ENCODE measurements around the gene FAAP100. TPM values are rescaled to one million over a fixed set of nuclear protein-coding genes. Genes with fewer than 3 reads are reported as not detected.

FAAP100 gene
- polyA plus RNA-seq, 1 donor (not counting 4 experiments of a cell fraction or from before 2014, with no cell fraction given) = 3.8 TPM

DNA sequence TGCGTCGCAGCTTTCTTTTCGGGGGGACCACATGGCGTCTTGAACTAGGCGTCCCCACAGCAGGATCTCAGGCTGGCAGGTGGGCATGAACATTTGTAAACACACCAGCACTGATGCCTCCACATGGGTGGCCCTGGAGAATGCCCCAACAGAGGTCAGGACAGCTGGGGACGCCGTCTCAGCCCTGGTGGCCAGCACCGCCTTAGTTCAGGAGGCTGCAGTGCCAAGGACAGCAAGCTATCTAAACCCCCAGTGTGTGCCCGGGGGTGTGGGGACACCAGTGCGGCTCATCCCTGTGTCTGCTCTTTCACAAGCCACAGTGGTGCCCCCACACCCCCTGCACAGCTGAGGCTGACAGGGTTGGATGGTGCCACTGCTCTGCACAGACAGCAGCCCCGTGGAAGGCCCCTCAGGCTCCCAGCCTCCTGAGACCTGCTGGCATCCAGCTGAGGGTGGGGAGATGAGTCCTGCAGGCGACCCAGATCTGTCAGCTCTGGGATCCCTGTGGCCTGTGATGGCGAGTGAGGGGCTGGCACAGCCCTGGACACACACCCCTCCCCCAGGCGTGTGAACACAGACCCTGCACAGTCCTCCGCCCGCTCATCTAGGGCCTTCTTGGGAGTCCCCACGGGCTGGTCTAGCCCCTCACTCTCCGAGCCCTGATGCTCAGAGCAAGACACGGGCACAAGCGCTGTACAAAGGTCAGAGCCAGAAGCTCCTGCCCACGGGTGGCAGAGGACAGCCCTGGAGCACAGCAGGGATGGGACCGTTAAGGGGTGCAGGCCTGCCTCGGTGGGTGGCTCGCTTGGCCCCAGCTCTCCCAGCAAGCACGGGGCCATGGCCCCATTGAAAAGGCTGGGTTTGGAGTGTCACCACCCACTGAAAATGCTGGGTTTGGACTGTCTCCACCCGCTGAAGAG is 13.2 kb downstream of the FAAP100 start:
- no peaks in the 10 kb centered on the region for H3K9me1 ChIP-seq (ENCODE audit: control insufficient read depth, extremely low read depth, insufficient read depth, low read length)
- no peak for TF ChIP-seq EZH2 (IDR thresholded peaks at IDR 0.05; ENCODE audit: low read length)
- H3K4me2 ChIP-seq (ENCODE audit: control insufficient read depth, extremely low read depth, insufficient read depth, low read depth, low read length) = no peak overlapping the region
- peaks cover 3% of the 10 kb centered on the region for H3K4me1 ChIP-seq (ENCODE audit: control insufficient read depth, extremely low read depth, insufficient read depth, low read length)
- no peaks in the 10 kb centered on the region for H3K79me2 ChIP-seq (ENCODE audit: control insufficient read depth, insufficient read depth, low read length)
- dilution Hi-C loops (cut with MboI; ENCODE audit: extremely low pct_ligation_motif_present, low sequenced_read_pairs) = no loop called here
- H3K36me3 ChIP-seq (ENCODE audit: control insufficient read depth in 2 of 2, extremely low read depth in 1 of 2, insufficient read depth in 2 of 2, low read length in 2 of 2) = peaks cover 14 to 17% of the 10 kb centered on the region in 2 experiments
- no peaks in the 10 kb centered on the region for H3K9me3 ChIP-seq (ENCODE audit: control insufficient read depth, low read depth, low read length)
- H3K9ac ChIP-seq (ENCODE audit: control insufficient read depth, extremely low read depth, insufficient read depth, low read length) = no peak overlapping the region
- H3K27me3 ChIP-seq (ENCODE audit: control insufficient read depth, extremely low read depth, insufficient read depth, low read length) = peaks cover 30% of the 10 kb centered on the region
- DNase-seq (ENCODE audit: low read depth, low spot score) (no peak), FAIRE-seq (no peak)
- H4K20me1 ChIP-seq (ENCODE audit: control insufficient read depth, extremely low read depth, insufficient read depth, low read length) = peaks cover 7% of the 10 kb centered on the region
- H3K27ac ChIP-seq (ENCODE audit: control insufficient read depth, insufficient read depth, low read length) = no peak overlapping the region
- no peak overlapping the region for H2AFZ ChIP-seq (ENCODE audit: control insufficient read depth, low read length)
- no peak overlapping the region for H3K4me3 ChIP-seq (ENCODE audit: control insufficient read depth in 2 of 3, extremely low read depth in 1 of 3, insufficient read depth in 2 of 3, low read depth in 1 of 3, low read length in 3 of 3)

- no peak for FAIRE-seq
- H3K36me3 ChIP-seq (ENCODE audit: control insufficient read depth in 2 of 2, extremely low read depth in 1 of 2, insufficient read depth in 2 of 2, low read length in 2 of 2) = peaks cover 5 to 15% of the 10 kb centered on the region in 2 experiments
- dilution Hi-C loops (cut with MboI; ENCODE audit: extremely low pct_ligation_motif_present, low sequenced_read_pairs) = no loop called here
These were observed 14.1 kb downstream of the FAAP100 start for GRCh38 chr17:81537856-81538555.

More at GRCh38 chr17:81537856-81538555, 14.1 kb downstream of the FAAP100 start:
- DNase-seq (ENCODE audit: low read depth, low spot score) = no peak
- peaks cover 3% of the 10 kb centered on the region for H3K4me1 ChIP-seq (ENCODE audit: control insufficient read depth, extremely low read depth, insufficient read depth, low read length)
- H3K4me2 ChIP-seq (ENCODE audit: control insufficient read depth, extremely low read depth, insufficient read depth, low read depth, low read length) = no peak overlapping the region
- H3K9me3 ChIP-seq (ENCODE audit: control insufficient read depth, low read depth, low read length) = no peaks in the 10 kb centered on the region
- TF ChIP-seq CTCF (optimal IDR thresholded peaks at IDR 0.05 in 1 of 3, IDR thresholded peaks at IDR 0.05 in 1 of 3, conservative IDR thresholded peaks at IDR 0.05 in 1 of 3; ENCODE audit: extremely low read depth in 1 of 3, insufficient read depth in 2 of 3, low read length in 3 of 3) (no peak), EZH2 (IDR thresholded peaks at IDR 0.05; ENCODE audit: low read length) (no peak)
- no peaks in the 10 kb centered on the region for H3K9me1 ChIP-seq (ENCODE audit: control insufficient read depth, extremely low read depth, insufficient read depth, low read length)
- H3K9ac ChIP-seq (ENCODE audit: control insufficient read depth, extremely low read depth, insufficient read depth, low read length) = no peak overlapping the region
- H3K79me2 ChIP-seq (ENCODE audit: control insufficient read depth, insufficient read depth, low read length) = no peaks in the 10 kb centered on the region
- peaks cover 7% of the 10 kb centered on the region for H4K20me1 ChIP-seq (ENCODE audit: control insufficient read depth, extremely low read depth, insufficient read depth, low read length)
- H3K27me3 ChIP-seq (ENCODE audit: control insufficient read depth, extremely low read depth, insufficient read depth, low read length) = peaks cover 34% of the 10 kb centered on the region
- H3K27ac ChIP-seq (ENCODE audit: control insufficient read depth, insufficient read depth, low read length) = no peak overlapping the region
- no peak overlapping the region for H3K4me3 ChIP-seq (ENCODE audit: control insufficient read depth in 2 of 3, extremely low read depth in 1 of 3, insufficient read depth in 2 of 3, low read depth in 1 of 3, low read length in 3 of 3)
- H2AFZ ChIP-seq (ENCODE audit: control insufficient read depth, low read length) = no peak overlapping the region
